Activated naive CD4-positive, alpha-beta T cell treated with anti-CD3 and anti-CD28 coated beads, Interleukin-2, amount 50 U/mL, for 16 hours (primary cell): ENCODE measurements around the gene SLC22A31.

ENCODE experiments used
- DNase-seq: peaks from one replicate; pipeline ENCODE4 v3.0.0-alpha.2; 2020

Gene SLC22A31

DNA sequence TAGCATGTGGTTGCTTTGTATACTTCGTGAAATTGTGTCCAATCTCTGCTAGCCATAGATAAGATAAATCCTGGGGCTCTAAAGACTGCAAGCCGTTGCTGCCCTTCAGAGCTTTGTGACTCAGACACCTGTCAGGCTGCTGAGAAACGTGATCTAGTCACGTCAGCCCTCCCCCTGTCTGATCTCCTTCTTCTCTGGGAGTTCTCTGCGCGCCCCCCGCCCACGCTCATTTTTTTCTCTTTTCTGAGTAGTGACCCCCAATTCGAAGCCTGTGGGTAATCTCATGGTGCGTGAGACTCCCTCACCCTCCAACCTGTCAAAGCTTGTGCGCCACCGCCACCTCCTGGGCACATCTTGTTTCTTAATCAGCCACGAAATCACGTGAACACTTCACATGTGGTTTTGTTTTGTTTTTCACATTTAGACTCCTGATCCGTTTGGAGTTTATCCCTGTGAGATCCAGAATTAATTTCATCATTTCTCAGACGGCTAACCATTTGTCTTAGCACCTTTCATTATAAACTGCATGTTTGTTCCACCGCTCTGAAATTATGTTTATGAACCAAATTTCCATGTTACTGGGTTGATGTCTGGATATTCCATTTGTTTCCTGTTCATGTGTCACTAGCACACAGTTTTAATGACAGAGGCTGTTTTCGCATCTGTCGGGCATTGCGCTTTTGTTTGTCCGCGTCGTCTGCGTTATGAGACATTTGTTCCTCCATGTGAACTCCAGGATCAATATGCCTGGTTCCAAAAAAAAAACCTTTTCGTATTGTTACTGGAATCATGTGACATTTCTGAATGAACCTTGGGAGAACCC, 16.2 kb upstream of the SLC22A31 start:
- DNase-seq: peak; percentile 80

DNA sequence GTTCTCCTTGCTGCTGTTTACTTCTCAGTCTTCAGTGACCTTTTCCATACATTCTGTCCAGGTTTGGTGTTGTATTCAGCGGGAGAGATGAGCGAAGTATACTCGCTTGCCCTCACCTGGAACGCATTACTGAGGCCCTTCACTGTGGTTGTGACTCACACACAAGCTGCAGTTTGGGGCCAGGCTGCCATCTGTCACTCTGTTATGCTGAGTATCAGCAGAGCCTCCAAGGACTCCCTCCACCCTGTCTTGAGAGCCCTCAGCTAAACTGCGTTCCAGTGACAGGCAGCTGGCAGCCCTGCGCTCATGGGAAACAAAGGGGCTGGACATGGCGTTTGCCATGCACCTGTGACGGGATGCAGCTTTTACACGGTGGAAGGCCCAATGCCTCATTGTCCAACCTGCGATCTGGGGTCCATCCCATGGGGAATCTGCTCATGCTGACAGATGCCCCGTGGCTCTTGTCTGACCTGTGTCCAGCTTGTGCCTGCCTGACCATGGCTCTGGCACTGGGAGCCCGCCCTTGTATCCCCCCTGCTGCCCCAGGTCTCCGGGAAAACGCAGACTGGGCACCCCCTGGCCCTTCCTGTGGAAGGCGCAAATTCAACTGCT, 10.7 kb upstream of the SLC22A31 start:
- no peak for DNase-seq

DNA sequence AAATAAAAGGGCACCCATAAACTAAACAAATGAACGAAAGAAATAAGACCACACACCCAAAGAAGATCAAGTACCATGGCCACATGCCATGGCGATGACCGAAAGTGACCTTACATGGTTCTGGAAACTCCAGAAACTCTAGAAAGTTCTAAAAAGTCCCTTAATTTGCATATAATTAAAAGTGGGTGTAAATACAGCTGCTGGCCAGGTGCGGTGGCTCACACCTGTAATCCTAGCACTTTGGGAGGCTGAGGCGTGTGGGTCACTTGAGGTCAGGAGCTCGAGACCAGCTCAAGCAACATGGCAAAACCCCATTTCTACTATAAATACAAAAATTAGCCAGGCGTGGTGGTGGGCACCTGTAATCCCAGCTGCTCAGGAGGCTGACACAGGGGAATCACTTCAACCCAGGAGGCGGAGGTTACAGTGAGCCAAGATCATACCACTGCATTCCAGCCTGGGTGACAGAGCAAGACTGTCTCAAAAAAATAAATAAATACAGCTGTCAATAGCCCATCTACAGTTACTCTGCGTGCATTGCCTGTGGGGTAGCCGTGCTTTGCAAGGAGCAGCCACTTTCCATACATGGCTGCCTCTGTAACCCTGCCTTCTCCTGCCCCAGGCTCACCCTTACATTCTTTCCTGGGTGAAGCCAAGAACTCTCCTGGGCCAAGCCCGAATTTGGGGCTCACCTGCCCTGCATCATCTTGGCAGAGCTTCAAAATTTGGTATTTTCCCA, 10.0 kb upstream of the SLC22A31 start:
- DNase-seq: no peak

DNA sequence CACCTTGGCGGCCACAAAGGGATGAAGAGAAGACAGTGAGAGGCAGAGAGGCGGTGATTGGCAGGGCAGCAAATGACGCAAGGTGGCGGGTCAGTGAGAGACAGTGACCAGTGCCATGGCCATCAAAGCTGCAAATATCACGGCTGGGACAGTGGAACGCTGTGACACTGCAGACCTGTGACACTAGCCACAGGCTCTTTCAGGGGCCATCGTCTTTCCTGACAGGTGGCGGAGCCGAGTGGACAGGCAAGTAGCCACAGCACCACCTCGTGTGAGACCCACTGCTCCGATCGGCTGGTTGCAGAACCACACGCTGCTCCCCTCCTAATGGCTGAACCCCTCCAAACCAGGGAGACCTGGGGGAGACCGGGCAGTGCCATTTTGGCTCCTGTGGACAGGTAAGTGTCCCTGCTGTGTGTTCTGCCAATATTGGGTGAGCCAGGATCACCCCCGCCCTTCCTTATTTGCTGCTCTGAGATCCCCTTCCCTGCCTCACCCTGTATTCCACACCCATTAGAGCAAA, 9.2 kb upstream of the SLC22A31 start:
- DNase-seq: no peak

DNA sequence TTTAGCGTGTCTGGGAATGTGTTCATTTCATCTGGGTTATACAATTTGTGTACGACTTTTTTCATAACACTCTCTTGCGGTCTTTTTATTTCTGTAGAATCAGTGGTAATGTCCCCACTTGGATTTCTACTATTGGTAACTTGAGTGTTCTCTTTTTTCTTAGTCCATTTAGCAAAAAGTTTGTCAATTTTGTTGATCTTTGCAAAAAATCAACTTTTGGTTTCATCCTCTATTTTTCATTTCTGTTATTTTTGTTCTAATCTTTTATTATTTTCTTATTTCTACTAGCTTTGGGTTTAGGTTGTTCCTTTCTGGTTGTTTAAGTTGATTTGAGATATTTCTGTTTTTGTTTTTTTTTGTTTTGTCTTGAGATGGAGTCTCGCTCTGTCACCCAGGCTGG, 7.7 kb upstream of the SLC22A31 start:
- no peak for DNase-seq

DNA sequence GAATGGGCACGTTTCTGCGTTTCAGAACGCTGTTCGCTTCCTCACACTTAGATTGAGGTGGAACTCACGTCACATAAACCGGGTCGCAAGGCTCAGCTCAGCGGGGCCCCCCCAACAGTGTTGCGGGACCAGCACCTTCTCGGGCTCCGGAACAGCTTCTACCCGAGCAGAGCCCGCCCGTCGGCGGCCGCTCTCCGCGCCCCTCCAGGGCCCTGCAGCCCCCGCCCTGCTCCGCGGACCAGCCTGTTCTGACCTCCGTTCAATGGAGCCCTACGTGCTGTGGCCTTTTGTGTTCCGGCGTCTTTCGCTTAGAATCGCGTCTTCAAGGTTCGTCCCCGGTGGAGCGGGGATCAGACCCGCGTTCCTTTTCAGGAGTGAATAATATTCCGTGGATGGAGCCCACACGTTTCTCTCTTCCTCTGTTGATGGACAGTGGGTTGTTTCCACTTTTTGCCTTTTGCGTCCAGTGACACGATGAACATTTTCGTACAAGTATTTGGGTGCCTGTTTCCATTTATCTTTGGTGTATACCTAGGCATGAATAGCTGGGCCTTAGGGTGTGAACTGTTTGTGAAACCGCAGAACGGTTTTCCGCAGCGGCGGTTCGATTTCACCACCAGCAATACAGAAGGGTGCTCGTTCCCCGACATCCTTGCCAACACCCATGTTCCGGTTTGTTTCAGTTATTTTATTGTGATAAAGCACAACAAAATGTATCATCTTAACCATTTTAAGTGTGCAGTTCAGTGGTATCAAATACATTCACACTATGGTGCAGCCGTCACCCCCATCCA, 2.3 kb upstream of the SLC22A31 start:
- DNase-seq: no peak

DNA sequence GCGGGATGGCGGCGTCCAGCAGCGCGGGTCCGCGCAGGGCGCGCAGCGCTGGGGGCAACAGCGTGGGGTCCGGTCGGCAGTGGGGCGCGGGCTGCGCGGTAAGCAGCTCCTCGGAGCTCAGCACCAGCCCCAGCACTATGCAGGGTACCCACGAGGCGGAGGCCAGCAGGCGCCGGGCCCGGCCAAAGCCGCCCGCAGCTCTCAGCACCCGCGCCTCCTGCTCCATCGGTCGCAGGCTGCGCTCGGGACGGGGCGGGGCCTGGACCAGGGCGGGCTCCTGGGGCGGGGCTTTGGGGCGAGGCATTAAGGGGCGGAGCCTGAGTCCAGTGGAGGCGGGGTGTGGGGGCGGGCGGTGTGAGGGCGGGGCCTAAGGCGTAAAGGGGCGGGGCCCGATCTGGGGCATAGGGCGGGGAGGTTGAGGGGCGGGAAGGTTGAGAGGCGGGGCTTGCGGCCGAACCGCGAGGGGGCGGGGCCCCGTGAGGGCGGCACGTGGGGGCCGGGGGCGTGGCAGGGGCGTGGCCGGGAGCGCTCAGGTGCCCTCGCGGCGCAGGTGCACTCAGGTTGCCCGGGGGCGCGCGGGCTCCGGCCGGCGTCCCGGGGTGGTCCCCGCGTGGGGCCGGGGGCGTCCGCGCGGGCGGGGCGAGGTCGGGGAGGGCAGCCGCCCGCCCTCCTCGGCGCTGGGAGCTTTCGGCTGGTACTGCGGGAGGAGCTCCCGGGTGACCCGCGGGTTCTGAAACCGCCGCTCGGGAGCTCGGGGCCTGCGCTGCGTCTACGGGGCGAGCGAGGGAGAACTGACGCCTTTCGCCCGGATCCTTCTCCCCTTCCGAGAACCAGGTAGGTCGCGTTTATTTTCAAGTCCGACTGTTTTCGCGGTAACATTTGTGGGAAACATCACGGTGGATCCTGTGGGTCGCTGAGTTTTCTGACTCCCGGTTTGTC, 1.4 kb upstream of the SLC22A31 start:
- DNase-seq: peak; percentile 81

DNA sequence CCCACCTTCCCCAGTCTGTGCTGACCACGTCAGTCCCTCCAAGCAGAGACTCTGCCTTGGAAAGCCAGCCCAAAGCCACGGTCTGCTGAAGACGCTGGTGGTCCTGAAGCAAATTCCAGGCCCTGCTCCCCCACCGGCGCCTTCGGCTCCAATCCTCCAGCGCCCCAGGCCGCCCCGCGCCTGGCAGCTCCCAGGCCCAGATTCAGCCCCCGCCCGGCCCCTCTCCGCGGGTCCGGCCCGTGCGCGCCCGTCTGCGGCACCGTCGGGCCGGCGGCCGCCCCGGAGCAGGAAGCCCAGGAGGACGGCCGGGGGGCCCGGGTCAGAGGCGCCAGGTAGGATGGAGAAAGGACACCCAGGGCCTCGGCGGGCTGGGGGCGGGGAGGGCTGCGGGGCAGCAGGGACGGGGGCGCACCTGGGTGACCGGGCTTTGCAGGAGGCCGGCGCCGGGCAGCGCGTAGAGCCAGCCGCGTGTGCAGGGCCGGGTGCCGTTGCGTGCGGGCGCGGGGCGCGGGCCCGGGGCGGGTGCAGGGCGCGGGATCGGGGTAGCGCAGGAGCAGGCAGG, 594 bp upstream of the SLC22A31 start:
- no peak for DNase-seq

DNA sequence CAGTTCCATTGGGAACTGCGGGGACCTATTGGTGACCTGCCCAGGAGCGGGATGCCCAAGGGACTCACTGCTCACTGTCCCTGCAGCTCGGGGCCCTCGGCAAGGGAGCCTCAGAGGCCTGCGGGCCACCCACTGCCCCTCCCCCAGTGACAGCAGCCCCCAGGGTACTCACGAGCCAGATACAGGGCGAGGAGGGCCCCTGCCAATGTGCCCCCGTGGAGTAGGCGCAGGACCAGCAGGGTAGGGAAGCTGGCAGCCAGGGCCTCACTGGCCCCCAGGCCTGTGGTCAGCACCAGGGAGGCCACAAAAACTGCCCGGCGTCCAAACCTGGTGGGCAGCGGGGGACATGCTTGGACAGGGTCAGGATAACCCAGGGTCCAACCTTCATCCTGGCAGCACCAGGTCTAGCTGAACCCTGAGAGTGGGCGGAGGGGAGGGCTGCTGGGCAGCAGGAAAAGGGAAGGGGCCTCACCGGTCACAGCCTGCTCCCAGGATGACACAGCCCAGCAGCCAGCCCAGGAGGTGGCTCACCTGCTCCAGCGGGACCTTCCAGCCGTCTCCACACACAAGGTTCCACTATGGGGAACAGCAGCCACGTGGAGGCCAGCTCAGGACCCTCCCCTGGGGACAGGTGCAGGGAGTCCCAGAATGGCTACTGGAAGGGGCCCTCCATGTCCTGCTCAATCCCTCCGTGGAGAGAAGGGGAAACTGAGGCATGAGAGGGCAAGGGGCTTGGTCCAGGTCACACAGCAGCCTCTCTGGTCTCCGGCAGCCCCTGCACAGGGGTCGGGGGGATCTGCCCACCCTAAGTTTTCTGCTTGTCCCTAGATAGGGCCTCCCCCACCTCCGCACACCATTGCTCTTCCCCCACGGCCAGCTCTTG, 855 bp downstream of the SLC22A31 start:
- DNase-seq: no peak

DNA sequence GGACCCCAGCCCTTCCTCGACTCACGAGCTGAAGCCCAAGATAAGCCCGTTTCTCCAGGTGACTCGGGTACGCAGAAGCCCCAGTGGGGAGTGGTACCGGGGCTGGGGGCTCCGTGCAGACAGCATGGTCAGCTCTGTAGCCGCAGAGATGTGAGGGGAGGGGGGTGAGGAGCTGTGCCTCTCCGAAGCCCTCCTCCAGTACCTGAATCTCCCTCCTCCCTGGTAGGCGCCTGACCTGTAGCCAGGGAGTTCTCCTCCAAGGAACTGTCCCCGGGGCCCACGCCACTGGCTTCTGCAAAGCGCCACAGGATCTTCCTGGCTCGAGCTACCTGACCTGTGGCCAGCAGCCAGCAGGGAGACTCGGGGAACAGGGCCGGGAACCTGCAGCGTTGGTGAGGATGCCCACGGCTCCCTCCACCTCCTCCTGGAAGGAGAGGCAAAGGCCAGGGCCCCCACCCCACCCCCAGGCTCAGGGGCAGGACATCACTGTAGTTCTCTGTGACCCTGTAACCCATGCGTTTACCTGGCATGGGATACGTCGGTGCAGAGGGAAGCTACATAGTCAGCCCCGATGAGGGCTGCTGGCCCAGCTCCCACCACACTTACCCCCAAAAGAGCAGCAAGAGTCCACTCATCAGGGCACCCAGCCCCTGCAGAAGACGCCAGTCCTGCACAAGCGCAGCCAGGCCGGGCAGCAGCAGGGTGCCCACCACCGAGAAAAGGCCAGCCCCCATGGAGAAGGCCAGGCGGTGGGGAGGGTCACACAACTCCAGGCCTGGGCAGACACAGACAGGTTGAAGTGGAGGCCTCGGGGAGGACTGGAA, 1.7 kb downstream of the SLC22A31 start:
- no peak for DNase-seq

DNA sequence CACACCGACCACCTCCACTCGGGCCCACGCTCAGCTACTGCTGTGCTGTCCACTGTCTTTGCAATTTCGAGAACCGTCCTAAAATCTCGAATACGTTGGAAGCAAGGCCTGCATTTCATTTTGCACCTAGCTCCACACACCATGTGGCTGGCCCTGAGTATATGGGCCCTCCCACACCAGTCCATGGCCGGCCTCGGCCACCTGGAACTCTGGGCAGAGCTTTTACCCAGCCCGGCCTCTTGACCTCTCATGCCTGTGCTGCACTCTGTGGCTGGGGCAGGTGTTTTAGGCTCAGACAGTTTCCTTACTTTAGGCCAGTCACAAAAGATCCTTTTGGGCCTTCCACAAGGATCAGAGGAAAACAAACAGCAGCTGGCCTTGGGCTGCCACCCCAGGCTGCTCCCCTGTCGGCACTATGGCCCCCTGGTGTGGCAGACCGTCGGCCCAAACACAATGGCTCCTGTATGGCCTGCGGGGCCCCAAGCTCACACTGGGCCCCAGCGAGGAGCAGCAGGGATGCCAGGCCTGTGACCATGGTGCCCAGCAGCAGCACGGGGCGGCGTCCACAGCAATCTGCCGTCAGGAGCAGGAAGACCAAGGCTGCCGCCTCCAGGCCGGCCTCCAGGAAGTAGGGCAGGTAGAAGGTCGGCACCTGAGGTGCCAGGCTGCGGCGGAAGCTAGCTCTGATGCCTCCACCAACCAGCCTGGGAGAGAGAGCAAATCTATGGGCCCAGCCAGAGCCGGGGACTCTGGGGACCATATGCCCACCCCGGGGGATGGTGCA, 2.5 kb downstream of the SLC22A31 start:
- DNase-seq: no peak

DNA sequence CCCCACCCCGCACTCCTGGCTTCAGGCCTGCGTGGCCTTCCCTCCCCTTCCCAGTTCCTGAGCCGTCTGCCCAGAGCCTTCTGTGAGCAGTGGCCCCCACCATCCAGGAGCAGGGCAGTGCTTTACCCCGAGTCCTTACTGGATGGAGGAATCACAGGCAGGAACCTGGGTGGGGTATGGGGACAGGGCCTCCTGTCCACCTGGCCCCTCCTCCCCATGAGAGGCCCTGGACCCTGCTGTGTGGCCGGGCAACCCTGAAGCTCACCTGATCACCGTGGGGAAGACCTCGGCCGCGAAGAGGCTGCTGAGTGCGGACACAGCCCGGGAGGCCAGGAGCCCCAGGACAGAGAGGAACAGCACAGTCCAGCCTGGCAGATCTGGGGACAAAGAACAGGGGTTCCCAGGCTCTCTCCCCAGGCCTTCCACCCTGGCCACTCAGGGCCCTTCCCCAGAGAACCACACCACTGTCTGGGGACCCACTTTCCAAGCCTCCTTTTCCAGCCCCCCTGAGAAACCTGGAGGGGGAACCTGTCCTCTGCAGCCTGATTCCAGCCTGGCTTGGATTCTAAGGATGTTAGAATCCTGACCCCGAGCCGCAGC, 3.2 kb downstream of the SLC22A31 start:
- DNase-seq: no peak

DNA sequence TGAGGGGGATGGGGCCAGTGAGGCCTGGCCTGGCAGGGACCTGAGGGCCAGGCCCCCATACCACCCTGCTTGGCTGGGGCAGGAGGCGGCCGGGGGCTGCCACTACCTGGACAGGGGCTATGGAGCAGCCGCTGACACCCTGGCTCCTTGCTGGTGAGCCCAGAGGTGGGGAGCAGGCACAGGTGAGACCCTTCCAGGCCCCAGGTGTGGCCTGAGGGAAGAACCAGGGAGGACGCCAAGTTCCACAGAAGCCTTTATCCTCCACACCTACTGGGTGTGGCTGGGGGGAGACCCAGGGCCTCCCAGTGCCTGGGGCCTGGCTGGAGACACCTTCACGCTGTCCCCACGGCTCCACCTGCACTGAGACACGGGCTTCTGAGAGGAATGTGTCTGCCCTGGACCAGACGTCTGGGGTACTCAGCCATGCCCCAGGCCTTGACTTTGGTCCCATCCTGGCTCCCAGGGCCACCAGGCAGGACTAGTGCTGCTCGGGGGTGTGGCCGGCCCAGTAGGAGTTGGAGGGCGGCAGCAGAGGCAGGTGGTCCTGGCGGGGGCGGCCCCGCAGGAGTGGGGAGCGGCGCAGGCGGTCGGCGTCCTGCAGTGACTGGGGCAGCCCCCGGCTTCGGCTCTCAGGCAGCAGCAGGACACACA, 4.7 kb downstream of the SLC22A31 start:
- DNase-seq: no peak

DNA sequence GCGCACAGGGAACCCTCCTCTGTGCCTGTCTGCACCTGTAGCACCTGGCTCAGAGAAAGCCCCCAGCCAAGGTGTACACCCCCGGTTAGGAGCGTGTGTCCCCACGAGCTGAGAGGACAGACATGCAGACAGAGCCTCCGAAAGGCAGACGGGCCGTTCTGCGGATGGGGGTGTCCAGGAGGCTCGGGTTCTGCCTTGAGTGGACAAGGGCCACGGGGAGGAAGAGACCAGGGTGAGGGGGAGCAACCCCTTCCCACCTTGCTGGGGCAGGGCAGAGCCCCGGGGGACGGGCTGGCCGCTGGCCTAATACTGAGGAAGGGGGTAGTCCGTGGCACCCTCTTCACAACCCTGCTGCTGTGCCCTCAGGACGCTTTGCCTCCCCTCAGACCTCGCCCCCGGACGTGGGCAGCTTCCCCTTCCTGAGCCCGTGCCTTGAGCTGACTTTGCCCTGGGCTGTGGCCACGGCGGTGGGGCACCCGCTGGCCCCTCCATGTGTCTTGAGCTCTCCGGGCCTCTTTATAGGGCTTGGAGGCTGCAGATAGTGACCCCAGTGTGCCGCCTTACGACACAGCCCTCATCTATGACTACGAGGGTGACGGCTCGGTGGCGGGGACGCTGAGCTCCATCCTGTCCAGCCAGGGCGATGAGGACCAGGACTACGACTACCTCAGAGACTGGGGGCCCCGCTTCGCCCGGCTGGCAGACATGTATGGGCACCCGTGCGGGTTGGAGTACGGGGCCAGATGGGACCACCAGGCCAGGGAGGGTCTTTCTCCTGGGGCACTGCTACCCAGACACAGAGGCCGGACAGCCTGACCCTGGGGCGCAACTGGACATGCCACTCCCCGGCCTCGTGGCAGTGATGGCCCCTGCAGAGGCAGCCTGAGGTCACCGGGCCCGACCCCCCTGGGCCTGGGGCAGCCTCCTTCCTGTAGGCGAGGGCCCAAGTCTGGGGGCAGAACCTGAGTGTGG, 5.7 kb downstream of the SLC22A31 start:
- no peak for DNase-seq

DNA sequence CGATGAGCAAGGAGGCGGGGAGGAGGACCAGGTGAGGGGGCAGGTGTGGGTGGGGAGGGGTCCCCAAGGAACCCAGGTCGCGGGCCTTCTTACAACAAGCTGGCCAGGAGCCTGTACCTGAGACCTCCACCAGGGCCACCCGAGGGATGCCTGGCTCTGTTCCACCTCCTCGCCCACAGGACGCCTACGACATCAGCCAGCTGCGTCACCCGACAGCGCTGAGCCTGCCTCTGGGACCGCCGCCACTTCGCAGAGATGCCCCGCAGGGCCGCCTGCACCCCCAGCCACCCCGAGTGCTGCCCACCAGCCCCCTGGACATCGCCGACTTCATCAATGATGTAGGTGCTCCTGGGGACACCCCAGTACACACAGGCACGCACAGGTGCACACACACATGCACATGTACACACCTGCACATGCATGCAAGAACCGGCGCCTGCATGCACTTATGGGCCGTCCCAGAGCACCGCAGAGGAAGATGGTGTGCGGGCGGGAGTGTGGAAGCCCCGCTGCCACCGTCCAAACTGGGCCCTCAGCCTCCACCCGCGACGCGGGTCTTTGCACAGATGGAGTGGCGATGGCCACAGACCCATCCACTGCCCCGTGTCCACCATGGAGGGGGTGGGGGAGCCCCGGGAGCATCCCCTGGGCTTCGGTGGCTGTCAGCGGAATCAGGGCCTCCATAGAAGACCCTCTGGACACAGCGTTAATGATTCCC, 6.6 kb downstream of the SLC22A31 start:
- DNase-seq: no peak
